Loucy (cell line): Measurements from ENCODE around the gene WDHD1.

Experiments used
- H2AFZ ChIP-seq: fragments of 200-600 bp; sonication (generic); 2 replicates; pipeline ENCODE4 v1.6.0; 2016; ENCODE audit warnings: antibody characterized with exemption, mild to moderate bottlenecking, low read length, moderate library complexity
- H3F3A ChIP-seq: fragments of 200-600 bp; 2 replicates; pipeline ENCODE4 v1.6.0; 2016; ENCODE audit warnings: antibody characterized with exemption, low read depth, mild to moderate bottlenecking
- H3K27me3 ChIP-seq: fragments of 200-600 bp; sonication (generic); 2 replicates; pipeline ENCODE4 v1.6.1; 2014; ENCODE audit warnings: low read length, mild to moderate bottlenecking; ENCODE audit not compliant: insufficient read depth, poor library complexity, severe bottlenecking
- H3K36me3 ChIP-seq: fragments of 200-600 bp; sonication (generic); 2 replicates; pipeline ENCODE4 v1.6.1; 2016; ENCODE audit warnings: low read length; ENCODE audit not compliant: insufficient read depth
- H3K4me1 ChIP-seq: fragments of 200-600 bp; sonication (generic); 2 replicates; pipeline ENCODE4 v1.5.1; 2014; ENCODE audit warnings: low read length, mild to moderate bottlenecking; ENCODE audit not compliant: insufficient read depth, poor library complexity, severe bottlenecking
- H3K4me2 ChIP-seq: fragments of 200-600 bp; sonication (generic); 2 replicates; pipeline ENCODE4 v1.6.0; 2014; ENCODE audit warnings: antibody characterized with exemption, low read length, low read depth, mild to moderate bottlenecking; ENCODE audit not compliant: poor library complexity, severe bottlenecking
- H3K4me3 ChIP-seq: fragments of 200-600 bp; sonication (generic); 2 replicates; pipeline ENCODE4 v1.5.1; 2014; ENCODE audit warnings: low read length, mild to moderate bottlenecking, mixed read lengths; ENCODE audit not compliant: poor library complexity, severe bottlenecking
- H3K79me2 ChIP-seq: fragments of 200-600 bp; sonication (generic); 2 replicates; pipeline ENCODE4 v1.6.1; 2014; ENCODE audit warnings: low read length; ENCODE audit not compliant: insufficient read depth
- H3K9ac ChIP-seq: fragments of 200-600 bp; sonication (generic); 2 replicates; pipeline ENCODE4 v1.6.0; 2014; ENCODE audit warnings: mild to moderate bottlenecking, low read depth, low read length, moderate library complexity; ENCODE audit not compliant: poor library complexity, severe bottlenecking
- H3K9me2 ChIP-seq: fragments of 200-600 bp; sonication (generic); replicated peaks from 2 replicates; pipeline ENCODE4 v1.6.1; 2016; ENCODE audit warnings: low read depth, low read length, mixed read lengths
- H3K9me3 ChIP-seq: fragments of 200-600 bp; sonication (generic); 2 replicates; pipeline ENCODE4 v1.6.1; 2014; ENCODE audit warnings: mild to moderate bottlenecking, antibody characterized with exemption, low read length, low read depth; ENCODE audit not compliant: insufficient read depth
- H4K20me1 ChIP-seq: fragments of 200-600 bp; sonication (generic); 2 replicates; pipeline ENCODE4 v1.6.0; 2014; ENCODE audit warnings: antibody characterized with exemption, low read length, mild to moderate bottlenecking; ENCODE audit not compliant: insufficient read depth, poor library complexity, severe bottlenecking
- CTCF ChIP-seq: fragments of 200-600 bp; sonication (generic); conservative IDR thresholded peaks from 2 replicates; pipeline ENCODE4 v1.5.1; 2014; ENCODE audit warnings: mild to moderate bottlenecking, antibody characterized with exemption, low read length
- EZH2phosphoT487 ChIP-seq: fragments of 200-600 bp; IDR thresholded peaks from 2 replicates; pipeline ENCODE4 v1.6.1; 2018; ENCODE audit warnings: antibody characterized with exemption, mild to moderate bottlenecking, moderate library complexity, borderline replicate concordance

Gene WDHD1

GRCh38 chr14:54935100-54935499 lies 91.8 kb downstream of the WDHD1 start:
- peaks cover 6% of the 10 kb centered on the region; the same call in 1 of the 2 replicates for H3K36me3 ChIP-seq
- H3K9me3 ChIP-seq: no peaks in the 10 kb centered on the region
- no peak overlapping the region for H3K4me3 ChIP-seq
- TF ChIP-seq EZH2phosphoT487 (no peak), CTCF (no peak)
- H3K4me2 ChIP-seq: no peak overlapping the region
- peaks cover 4% of the 10 kb centered on the region for H3K4me1 ChIP-seq
- no peak overlapping the region for H3K9ac ChIP-seq
- no peaks in the 10 kb centered on the region for H3K27me3 ChIP-seq
- H3K79me2 ChIP-seq: no peaks in the 10 kb centered on the region
- H2AFZ ChIP-seq: no peak overlapping the region
- no peaks in the 10 kb centered on the region for H4K20me1 ChIP-seq
- H3F3A ChIP-seq: no peaks in the 10 kb centered on the region
- H3K9me2 ChIP-seq: no peaks in the 10 kb centered on the region

- H3K9me2 ChIP-seq: no peaks in the 10 kb centered on the region
- H3K9me3 ChIP-seq: no peaks in the 10 kb centered on the region
- H3K36me3 ChIP-seq: no peaks in the 10 kb centered on the region
- no peak overlapping the region for H3K4me3 ChIP-seq
- H3K9ac ChIP-seq: no peak overlapping the region
- H3F3A ChIP-seq: no peaks in the 10 kb centered on the region
- TF ChIP-seq CTCF (no peak), EZH2phosphoT487 (no peak)
- H4K20me1 ChIP-seq: no peaks in the 10 kb centered on the region
- no peaks in the 10 kb centered on the region for H3K27me3 ChIP-seq
- no peak overlapping the region for H3K4me2 ChIP-seq
- H2AFZ ChIP-seq: no peak overlapping the region
- H3K79me2 ChIP-seq: no peaks in the 10 kb centered on the region
- peaks cover 4% of the 10 kb centered on the region for H3K4me1 ChIP-seq
Observed at GRCh38 chr14:54933006-54933405, 93.9 kb downstream of the WDHD1 start.

- H4K20me1 ChIP-seq: no peaks in the 10 kb centered on the region
- no peak overlapping the region for H2AFZ ChIP-seq
- no peaks in the 10 kb centered on the region for H3F3A ChIP-seq
- no peaks in the 10 kb centered on the region for H3K9me2 ChIP-seq
- H3K4me1 ChIP-seq: peaks cover 4% of the 10 kb centered on the region
- TF ChIP-seq EZH2phosphoT487 (no peak), CTCF (no peak)
- H3K27me3 ChIP-seq: no peaks in the 10 kb centered on the region
- H3K9ac ChIP-seq: no peak overlapping the region
- H3K79me2 ChIP-seq: no peaks in the 10 kb centered on the region
- H3K4me2 ChIP-seq: no peak overlapping the region
- no peaks in the 10 kb centered on the region for H3K36me3 ChIP-seq
- H3K9me3 ChIP-seq: no peaks in the 10 kb centered on the region
- no peak overlapping the region for H3K4me3 ChIP-seq
Observed at GRCh38 chr14:54931598-54932340, 95.1 kb downstream of the WDHD1 start.
